ENCODE measurements around the gene ZFP92. TPM values are rescaled to one million over a fixed set of nuclear protein-coding genes. Genes with fewer than 3 reads are reported as not detected.

Gene ZFP92
- total and polyA plus RNA-seq, 2 of the 8 experiments (the other 6 are each of a cell fraction or from before 2014, with no cell fraction given) = 0.14 to 0.41 TPM

GRCh38 chrX:153417637-153418036 lies 6.4 kb downstream of the ZFP92 start:
- 92% methylated on average over 4 of the region's 8 CpGs; no CpG with 5 or more reads in 1 of the 2 experiments for WGBS, 2 experiments (ENCODE audit: extremely low coverage in 1 of 2, insufficient coverage in 1 of 2, insufficient read length in 1 of 2, insufficient replicate concordance in 2 of 2, low coverage in 1 of 2, low lambda C conversion rate in 2 of 2, missing lambda C conversion rate in 1 of 2)
- no peak for FAIRE-seq

More at GRCh38 chrX:153417637-153418036, 6.4 kb downstream of the ZFP92 start:
- no peak overlapping the region for H3K18ac ChIP-seq (ENCODE audit: extremely low read depth, low read length)
- TF ChIP-seq NRF1 (IDR thresholded peaks at IDR 0.05; ENCODE audit: low read depth, low read length) (no peak), ZNF274 (IDR thresholded peaks at IDR 0.05; ENCODE audit: borderline replicate concordance, extremely low read depth, low read length) (no peak), PHF8 (conservative IDR thresholded peaks at IDR 0.05; ENCODE audit: low read depth, low read length) (no peak), TCF12 (IDR thresholded peaks at IDR 0.05; ENCODE audit: low read depth, low read length) (no peak), SAP30 (IDR thresholded peaks at IDR 0.05; ENCODE audit: insufficient read depth, insufficient replicate concordance, low read length) (no peak), RAD21 (IDR thresholded peaks at IDR 0.05 in 1 of 2, conservative IDR thresholded peaks at IDR 0.05 in 1 of 2; ENCODE audit: low read depth in 2 of 2, low read length in 2 of 2) (no peak), SIX5 (IDR thresholded peaks at IDR 0.05; ENCODE audit: low read depth, low read length) (no peak)
- no peaks in the 10 kb centered on the region for H3K79me2 ChIP-seq (ENCODE audit: control insufficient read depth in 1 of 2, insufficient read depth in 2 of 2, low read length in 2 of 2)
- H4K8ac ChIP-seq (ENCODE audit: extremely low read depth, insufficient read depth, low read length) = no peak overlapping the region
- peaks cover 0 to 2% (median under 1%) of the 10 kb centered on the region in 4 experiments; a peak in 1 of 7 replicates for H3K27me3 ChIP-seq (replicated peaks in 1 of 4; ENCODE audit: control insufficient read depth in 3 of 4, extremely low read depth in 1 of 4, insufficient read depth in 3 of 4, low read length in 3 of 4)
- no peaks in the 10 kb centered on the region for H3K36me3 ChIP-seq (ENCODE audit: control insufficient read depth in 2 of 4, insufficient read depth in 4 of 4, low read length in 3 of 4)
- 0 out of 7 replicates have a peak, but pooled peaks cover 0 to 4% (median 2%) of the 10 kb centered on the region in 4 experiments for H3K4me1 ChIP-seq (replicated peaks in 1 of 4; ENCODE audit: control insufficient read depth in 3 of 4, insufficient read depth in 4 of 4, low read length in 3 of 4)
- no peak for DNase-seq (ENCODE audit: low read depth in 1 of 2, low spot score in 2 of 2)
- POLR2A ChIA-PET (ENCODE audit: partially characterized antibody) = no interaction called here
- H4K91ac ChIP-seq (replicated peaks; ENCODE audit: insufficient read length, low read length) = no peak overlapping the region
- no peaks in the 10 kb centered on the region for H4K20me1 ChIP-seq (replicated peaks in 1 of 2; ENCODE audit: control insufficient read depth in 1 of 2, insufficient read depth in 2 of 2, low read length in 2 of 2)
- no peak overlapping the region for H3K4me2 ChIP-seq (ENCODE audit: insufficient read depth in 1 of 2, low read depth in 2 of 2, low read length in 2 of 2)
- no peak overlapping the region for H3K27ac ChIP-seq (ENCODE audit: low read depth, low read length)
- no peaks in the 10 kb centered on the region for H3K79me1 ChIP-seq (ENCODE audit: low read depth, low read length)
- H2AK5ac ChIP-seq (ENCODE audit: low read depth, low read length) = no peak overlapping the region
- no peak overlapping the region for H2BK20ac ChIP-seq (ENCODE audit: low read length)
- H2BK15ac ChIP-seq (ENCODE audit: low read length) = no peak overlapping the region
- no peak overlapping the region for H3K14ac ChIP-seq (ENCODE audit: insufficient read length)
- no peak overlapping the region for H2BK5ac ChIP-seq (ENCODE audit: low read depth, low read length)
- no peak overlapping the region for H2AFZ ChIP-seq (ENCODE audit: low read length)
- H2BK12ac ChIP-seq (ENCODE audit: low read depth, low read length) = no peak overlapping the region
- H3K4ac ChIP-seq (replicated peaks; ENCODE audit: insufficient read length, low read depth, low read length) = no peak overlapping the region
- no peaks in the 10 kb centered on the region for H3K23me2 ChIP-seq (ENCODE audit: low read depth, low read length)
- H3K9ac ChIP-seq (replicated peaks in 1 of 4; ENCODE audit: extremely low read depth in 1 of 4, low read depth in 3 of 4, low read length in 3 of 4) = no peak overlapping the region
- H3K9me3 ChIP-seq (ENCODE audit: insufficient read depth in 2 of 2, low read depth in 1 of 2, low read length in 1 of 2) = no peaks in the 10 kb centered on the region
- H3K23ac ChIP-seq (ENCODE audit: insufficient read length) = no peak overlapping the region
- no peak overlapping the region for H3K4me3 ChIP-seq (ENCODE audit: extremely low read depth in 1 of 4, insufficient read depth in 2 of 4, low read depth in 3 of 4, low read length in 4 of 4)
- no peak overlapping the region for H3K56ac ChIP-seq (replicated peaks; ENCODE audit: insufficient read length, low read depth, low read length)
- H2BK120ac ChIP-seq (replicated peaks; ENCODE audit: low read depth, low read length) = no peak overlapping the region
- H4K5ac ChIP-seq (ENCODE audit: insufficient read length, low read depth, low read length) = no peak overlapping the region
- CTCF ChIA-PET (ENCODE audit: partially characterized antibody) = interaction anchor here (0.6 kb wide), 1 partner anchor 1197 kb away, joined by 3 read pairs; no protein-coding TSS in a partner anchor

All from H1 (cell line).